HG02981 (cell line): ENCODE results near the gene ADAMTS13.
A peak's percentile ranks its signal among the peaks of the same experiment; 100 is the strongest.

Experiments used
- ATAC-seq: cut with Tn5 transposase; IDR thresholded peaks from one replicate; pipeline ENCODE4 v1.9.1; 2021; ENCODE audit warnings: mild to moderate bottlenecking, moderate library complexity; ENCODE audit not compliant: unreplicated experiment

Gene ADAMTS13

DNA sequence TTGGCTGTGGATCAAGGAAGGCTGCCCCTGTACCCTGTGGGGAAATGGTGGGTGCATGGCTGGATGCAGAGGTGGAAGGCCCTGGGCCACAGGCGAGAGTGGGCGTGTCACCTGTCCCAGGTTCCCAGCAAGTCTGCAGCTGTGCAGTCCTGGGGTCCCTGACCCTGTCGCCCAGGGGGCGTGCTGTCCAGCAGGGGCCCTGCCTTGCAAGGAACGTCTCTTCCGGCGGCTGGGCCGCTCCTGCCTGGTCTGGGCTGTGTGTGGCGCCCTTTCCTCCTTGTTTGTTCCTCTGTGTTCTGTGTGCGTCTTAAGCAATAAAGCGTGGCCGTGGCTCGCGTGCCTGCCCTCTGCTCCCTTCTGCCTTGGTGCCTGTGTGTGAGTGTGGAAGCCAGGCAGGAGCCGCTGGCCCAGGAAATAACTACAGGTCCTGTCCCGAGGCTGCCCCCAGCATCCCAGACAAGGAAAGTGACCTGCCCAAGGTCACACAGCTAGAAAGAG is 48.3 kb downstream of the ADAMTS13 start:
- no peak for ATAC-seq

DNA sequence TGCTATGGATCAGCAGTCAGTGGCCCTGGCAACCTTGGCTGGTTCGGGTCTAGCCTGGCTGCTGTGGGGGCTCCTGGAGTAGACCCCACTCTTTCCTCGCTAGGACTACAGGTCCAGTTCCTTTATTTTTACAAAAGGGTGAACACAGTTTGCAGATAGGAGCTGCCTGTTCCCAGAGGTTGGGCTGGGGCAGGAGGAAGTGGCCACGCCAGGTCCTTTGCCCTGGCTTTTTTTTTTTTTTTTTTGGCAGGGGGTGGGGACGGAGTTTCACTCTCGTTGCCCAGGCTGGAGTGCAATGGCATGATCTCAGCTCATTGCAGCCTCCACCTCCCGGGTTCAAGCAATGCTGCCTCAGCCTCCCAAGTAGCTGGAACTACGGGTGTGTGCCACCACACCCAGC is 48.8 kb downstream of the ADAMTS13 start:
- no peak for ATAC-seq

DNA sequence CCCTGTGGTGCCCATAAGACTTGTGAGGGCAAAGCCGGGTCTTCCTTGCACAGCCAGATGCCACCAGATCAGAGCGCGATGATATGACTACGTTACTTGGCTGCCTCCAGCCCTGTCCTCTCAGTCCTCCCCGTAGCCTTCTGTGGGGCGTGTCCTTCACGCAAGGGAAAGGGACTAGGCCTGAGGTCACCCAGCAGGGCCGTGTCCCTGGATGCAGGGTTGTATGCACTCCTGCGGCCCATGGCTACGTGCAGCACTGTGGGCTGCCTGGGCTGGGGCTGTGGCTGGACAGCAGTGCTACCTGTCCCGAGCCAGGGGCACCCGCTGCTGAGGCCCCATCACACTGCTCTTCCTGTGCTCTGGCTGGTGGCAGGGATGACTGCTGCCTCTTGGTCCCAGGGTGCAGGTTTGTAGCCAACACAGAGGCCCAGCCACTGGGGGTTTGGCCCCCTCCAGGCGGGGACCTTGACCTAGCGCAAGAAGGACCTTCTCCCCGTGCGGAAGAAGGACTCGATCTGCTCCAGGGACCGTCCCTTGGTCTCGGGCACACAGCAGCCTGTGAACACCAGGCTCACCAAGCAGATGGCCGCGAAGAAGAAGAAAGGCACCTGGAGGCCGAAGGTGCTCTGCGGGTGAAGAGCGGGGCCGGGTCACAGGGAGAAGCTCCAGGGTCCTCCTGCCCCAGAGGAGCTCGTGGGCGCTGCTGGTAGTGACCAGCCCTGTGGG is 49.5 kb downstream of the ADAMTS13 start:
- ATAC-seq = no peak

DNA sequence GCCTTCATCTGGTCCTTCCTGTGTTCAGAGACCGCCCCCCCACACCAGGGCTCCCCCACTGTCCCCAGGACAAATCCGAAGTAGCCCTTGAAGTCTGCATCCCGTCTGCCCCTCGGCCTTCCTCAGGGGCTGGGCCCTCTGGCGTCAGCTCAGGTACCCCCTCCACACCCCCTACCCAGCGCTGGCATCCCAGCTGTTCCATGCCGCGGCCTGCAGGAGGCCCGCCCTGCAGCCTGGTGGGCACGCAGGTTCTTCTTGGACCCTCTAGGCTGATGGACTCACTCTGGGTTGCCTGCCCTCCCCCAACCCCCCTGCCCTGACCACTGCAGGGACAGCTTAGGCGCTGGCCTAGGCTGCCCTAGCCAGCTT is 50.1 kb downstream of the ADAMTS13 start:
- no peak for ATAC-seq

DNA sequence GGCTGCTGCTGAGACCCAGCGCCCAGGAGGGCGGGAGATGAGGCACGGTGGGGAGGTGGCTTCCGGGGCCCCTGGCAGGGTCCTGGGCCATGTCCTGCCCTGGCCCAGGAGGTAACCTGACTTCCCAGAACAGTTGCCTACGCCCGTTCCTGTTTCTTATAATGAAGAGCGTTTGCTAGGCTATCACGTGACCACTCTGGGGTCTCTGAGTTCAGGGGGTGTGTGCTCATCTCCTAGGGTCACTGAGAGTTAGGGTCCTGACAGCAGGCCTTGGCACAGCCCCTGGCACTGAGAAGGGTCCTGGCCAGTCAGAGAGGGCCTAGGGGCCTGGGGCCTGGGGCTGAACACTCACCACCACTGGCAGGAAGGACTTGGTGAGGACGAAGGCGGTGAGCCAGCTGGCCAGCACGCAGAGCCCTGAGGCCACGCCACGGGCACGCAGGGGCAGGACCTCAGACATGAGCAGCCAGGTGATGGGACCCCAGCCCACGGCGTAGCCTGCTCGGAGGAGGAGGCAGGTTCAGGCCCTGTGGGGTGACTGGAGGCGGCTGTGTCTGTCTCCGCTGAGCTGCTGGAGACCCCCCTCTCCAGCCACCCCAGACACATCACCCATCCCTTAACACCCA is 50.7 kb downstream of the ADAMTS13 start:
- ATAC-seq = no peak

DNA sequence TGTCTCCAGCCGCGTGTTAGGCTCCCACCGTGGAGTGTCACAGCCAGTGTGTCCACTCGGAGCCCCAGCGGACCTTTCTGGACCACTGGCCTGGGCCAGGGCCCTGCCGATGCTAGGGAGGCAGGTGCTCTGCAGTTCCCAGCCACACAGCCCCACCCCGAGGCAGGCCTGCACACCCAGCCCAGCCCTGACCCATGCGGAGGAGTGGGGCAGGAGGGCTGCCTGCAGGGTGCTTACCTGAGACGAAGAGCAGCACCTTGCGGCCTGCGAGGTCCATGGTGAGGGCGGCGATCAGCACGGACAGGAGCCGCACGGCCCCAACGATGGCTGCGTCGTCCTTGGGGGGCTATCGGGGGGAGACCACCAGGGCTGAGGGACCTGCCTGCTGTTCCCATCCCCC is 51.6 kb downstream of the ADAMTS13 start:
- ATAC-seq = no peak

DNA sequence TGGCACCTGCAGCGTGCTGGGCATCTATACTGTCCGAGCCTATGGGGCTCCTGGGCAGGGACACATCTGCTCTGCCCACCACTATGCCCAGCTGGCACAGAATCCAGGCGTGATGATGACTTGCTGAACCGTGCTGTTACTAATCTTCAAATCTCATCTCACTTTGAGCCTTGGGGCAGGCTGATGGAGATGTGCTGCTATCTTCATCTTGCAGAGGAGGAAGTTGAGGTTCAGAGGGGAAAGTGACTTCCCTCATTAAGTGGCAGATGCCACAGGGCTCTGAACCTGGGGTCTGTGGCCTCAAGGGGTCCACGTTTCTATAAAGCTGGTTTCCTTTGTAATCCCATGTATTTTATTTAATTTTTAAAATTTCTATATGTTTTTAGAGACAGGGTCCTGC is 52.0 kb downstream of the ADAMTS13 start:
- no peak for ATAC-seq

DNA sequence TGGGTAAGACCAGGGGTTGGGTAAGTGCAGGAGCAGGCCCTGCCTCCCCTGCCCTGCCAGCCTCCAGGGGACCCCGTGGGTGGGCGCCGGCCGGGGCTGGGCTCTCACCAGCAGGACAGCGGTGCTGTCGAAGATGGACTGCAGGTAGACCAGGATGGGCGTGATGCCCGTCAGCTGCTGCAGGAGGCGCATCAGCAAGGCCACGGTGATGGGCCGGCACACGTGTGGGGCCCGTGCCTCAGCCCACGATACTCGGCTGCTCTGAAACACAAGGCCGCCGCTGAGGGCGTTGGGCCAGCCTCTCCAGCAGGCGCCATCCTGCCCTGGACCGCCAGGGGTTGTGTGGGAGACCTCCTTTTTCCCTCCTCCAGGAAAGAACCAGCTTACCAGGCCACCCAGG is 52.7 kb downstream of the ADAMTS13 start:
- ATAC-seq = no peak

DNA sequence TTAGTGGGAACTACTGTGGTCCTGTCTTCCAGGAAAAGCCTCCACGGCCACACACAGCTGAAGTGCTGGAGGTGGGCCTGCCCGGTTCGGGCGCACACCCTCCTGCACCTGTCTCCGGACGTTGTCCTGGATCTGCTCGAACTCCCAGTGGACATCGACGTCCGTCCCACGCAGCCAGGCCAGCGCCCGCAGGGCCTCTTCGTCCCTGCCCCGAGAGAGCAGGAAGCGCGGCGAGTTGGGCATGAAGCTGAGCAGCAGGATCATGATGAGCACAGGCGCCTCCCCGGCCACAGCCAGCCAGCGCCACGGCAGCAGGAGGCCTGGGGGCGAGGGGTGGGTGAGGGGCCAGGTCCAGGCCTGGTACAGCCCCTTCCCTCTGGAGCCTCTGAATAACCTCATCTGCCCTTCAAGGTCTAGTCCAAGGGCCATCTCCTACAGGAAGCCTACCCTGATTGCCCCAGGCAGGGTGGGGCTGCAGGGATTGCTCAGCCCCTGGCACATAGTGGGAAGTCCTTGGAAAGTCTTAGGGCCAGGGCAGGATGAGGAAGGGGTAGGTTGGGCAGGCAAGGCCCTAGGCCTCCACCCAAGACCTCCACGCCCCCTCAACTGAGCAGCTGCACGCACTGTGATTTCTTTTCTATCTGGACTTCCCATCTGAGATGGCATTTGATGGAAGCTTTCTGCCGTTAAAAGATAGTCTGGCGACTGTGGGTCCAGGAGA is 53.3 kb downstream of the ADAMTS13 start:
- no peak for ATAC-seq

DNA sequence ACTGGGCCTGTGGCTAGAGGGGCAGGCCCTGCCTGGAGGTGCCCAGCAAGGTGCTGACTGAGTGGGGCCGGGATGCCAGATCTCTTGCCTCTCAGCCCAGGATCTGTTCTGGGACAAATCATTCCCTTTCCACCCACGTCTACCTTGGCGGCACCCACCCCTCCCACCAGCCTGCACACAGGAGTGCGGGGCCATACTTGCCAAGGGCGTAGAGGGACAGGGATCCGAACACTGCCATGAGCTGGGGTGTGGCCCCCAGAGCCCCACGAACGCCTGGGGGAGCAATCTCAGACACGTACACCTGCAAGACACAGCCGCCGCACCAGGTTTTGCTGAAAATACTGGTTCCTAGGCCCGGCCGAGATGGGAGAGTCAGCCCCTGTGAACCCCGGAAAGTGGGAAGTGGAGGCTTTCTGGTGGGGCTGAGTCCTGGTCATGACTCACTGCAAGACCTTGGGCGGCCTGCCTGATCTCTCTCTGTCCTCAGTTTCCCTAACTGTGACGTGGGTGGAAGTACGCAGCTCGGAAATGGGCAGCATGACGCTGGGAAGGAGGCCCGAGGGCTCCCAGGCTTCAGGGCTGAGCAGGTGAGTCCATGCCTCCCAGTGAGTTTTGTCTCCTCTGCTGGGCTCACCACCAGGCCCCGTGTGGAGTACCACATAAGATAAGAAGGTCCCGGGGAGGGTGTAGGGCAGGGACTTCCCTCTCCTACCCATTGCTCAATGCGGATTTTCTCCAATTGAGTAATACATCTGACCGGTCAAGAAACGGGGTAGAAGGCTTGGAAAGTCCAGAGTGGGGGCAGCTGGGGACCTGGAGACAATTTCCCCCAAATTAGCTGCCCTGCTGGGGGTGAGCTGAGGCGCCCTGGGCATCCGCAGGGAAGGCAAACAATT is 54.1 kb downstream of the ADAMTS13 start:
- ATAC-seq = no peak

DNA sequence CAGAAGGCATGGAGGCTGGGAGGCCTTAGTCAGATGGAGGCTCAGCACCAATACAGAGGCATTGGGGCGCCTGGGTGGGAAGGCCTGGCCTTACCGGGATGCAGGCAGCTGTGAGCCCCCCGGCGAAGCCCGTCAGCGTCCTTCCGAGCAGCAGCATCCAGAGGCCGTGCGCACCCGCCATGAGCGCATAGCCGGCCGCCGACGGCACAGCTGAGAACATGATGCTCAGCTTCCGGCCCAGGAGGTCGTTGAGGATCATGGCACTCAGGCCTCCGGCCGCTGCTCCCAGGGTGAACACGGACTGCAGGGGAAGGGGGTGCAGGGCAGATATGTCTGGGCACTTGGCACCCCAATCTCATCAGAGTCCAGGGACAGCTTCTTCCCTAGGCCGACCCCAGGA is 54.8 kb downstream of the ADAMTS13 start:
- no peak for ATAC-seq

DNA sequence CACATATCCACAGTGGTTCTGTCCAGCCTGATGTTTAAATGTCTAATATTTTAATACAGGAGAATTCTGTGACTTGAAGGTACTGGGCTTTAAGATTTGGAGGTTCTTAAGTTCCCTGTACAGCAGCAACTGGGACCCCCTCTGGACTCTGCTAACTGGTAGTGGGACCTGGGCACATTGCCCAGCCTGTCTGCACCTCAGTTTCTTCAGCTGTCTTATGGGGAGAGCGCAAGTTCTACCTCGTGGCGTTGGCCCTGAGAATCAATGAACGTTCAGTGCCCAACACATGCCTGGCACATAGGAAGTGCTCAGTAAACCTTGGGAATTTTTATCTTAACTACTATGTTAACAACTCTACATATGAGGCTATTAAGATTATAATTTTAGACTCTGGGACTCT is 55.3 kb downstream of the ADAMTS13 start:
- ATAC-seq = no peak

DNA sequence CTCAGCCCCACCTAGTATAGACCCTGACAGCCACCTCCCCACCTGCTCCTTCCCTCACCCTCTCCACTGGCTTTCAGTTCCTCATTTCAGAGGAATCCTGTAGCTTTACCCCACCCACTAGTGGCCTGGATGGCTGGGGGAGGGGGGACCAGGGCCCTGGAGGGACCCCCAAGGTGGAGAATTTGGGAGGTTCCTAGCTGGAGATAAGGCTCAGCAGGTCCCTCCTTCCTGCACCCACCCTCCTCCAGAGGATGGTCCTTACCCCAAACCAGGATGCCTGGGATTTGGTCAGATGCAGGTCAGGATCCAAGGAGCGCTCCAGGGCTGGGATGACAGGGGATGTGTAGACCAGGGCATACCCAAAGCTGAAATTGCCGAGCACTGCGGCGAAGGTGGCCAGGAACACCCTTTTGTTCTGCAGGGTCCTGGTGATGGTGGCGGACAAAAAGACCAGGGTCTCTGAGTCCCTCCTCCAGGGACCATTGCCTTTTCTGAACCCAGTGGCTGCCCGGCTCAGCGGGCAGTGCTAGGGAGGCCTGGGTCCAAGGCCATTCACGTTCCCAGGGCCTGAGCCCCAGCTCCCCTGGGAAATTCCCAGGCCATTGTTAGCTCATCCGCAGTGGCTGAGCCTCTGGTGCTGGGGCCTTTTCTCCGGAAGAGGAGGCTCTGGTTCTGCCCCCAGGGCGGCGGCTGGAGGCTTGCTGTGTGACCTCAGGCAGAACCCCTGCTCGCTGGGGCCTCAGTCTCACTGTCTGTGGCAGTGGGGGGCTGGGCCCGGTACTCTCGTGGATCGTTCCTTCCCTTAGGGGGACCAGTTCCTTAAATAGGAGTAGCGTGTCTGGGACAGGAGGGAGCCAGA is 56.1 kb downstream of the ADAMTS13 start:
- peak; percentile 27 for ATAC-seq

DNA sequence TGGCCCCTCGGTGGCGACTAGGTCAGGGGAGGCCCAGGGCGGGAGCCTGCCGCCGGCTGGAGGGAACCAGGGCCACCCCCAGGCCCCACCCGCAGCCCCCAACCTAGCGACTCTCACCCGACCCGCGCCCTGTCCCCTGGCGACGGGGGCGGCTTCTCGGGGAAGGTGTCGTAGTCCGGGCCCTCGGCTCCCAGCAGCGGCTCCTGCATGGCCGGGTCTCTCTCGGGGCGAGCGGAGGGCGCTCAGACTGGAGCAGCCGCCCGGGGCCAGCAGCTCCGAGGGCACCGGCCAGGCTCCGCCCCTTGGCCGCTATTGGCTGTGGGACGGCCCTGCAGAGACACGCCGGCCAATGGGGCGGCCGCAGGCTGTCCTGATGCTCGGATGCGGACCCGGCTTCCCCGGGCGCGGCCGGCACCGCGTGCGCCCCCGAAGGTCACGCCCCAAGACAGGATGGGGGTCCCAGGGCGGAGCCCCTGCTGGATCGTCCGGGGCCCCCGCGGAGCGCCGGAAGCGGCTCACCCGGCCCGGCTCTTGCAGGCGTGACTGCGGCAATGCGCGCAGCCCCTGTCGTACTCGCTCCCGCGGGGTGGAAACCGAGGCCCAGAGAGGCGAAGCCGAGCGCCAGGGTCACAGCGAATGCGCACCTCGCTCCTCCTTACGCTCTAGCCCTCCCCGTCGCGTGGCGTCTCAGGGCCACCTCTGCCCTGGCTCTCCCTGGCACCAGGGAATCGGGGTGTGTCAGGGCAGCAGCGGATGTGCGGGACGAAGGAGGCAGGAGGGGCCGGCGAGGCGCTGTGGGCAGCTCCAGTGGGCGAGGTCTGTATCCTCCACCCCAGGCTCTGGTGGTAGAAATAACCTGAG is 56.9 kb downstream of the ADAMTS13 start, which contains the start of gene SLC2A6:
Gene SLC2A6, minus strand, starts transcription at position 249 of the 861 bp plus-strand sequence. Its CDS starts 40 bp downstream, at position 209.
- ATAC-seq = peak; percentile 89

DNA sequence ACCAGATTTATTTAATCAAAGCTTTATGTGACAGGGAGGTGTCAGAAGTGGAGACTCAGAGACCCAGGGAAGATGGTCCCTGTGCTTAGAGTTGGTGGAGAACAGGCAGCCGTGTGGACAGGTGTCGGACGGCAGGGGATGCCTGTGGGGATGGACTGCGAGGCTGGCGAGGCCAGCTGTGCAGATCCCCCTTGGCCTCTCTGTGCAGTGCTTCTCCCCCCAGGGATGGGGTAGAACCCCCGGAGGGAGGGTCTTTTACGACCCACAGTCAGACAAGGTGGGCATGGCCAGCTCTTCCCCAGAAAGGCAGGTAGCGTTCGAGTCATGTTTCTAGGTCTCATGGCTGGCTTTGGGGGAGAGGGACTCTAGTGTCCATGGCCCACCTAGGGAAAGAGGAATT is 61.4 kb downstream of the ADAMTS13 start:
- ATAC-seq = no peak

DNA sequence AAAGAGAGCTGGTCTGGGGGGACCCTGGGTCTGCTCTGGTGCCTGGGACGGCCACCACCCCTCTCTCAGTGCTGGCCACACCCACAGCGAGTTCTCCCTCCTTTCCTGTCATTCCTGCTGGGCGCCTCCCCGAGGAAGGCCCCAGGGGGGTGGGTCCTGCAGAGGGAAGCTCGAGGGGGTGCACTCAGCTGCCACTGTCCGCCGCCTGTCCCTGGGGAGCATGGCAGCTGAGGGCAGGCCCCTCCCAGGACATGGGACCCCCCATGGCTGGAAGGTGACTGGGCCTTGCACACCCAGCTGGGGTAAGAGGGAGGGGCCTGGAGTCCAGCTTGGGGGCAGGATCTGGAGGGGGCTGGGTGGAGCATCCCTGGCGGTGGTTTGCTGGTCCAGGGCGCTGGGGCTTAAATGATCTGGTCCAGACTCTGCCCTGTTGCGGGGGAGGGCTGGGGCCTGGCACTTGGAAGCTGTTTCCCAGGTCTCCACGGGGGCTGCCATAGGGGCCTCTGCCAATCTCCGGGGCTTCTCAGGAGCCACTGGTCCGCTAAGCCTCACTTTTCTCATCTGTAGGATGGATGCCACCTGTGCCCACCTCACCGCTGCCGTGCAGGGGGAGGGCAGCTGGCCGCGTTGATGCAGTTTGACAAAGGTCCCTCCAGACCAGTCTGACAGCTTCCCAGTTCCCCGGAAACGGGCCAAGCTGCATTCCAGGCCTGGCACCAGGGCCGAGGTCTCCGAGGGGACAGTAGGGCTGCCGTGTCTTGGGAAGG is 62.7 kb downstream of the ADAMTS13 start:
- ATAC-seq = no peak

DNA sequence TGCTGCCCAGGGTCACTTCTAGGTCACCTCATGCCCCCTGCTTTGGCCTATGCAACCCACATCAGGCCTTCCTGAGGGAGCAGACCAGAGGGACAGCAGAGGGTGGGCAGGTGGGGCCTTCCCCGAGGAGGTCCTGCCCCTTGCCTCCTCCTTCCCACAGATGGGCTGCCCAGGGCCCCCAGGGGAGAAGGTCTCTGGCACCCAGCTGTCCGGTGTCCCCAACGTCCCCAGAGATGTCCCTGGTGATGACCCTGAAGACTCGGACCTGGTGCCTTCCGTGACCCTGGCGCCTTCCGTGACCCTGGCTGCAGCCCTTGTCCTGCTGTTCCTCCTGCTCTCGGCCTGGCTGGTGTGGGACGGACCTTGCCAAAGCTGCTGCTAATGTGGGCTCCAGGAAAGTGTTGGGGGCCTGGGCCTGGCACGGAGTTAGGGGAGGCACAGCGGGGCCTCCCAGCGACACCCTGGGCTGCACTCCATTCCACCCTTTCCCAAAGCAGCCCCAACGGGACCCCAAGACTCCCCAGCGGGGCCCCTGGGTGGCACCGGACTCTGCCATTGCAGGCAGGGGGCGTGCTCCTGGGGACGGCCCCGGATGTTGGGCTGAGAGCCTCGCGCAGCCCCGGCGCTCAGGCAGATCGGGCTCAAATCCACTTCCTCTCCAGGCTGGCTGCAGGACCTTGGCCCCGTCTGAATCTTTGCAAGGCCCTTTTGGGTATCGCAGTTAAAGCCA is 63.5 kb downstream of the ADAMTS13 start:
- ATAC-seq = peak; percentile 26

DNA sequence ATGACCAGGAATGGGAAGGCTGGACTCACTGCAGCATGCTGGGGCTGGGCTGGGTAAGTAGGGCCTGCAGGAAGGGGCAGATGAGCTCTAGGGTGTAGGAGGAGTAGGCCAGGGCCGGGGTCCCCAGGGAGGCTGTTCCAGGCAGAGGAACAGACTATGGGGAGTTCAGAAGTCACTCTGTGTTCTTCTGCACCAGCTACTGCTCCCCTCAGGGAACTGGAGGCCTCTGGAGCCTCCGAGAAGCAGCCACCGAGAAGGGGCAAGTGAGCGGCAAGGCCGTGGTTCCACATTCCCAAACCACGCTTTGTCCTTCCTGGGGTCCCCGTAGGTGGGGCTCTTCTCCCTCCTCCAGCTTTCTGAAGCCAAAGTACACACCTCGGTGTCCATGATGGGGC is 65.2 kb downstream of the ADAMTS13 start:
- no peak for ATAC-seq
